Body of pancreas (tissue), 4 donors: ENCODE measurements around the gene CDKAL1.

Source experiments
- POLR2A ChIP-seq, 3 donors: fragments of 450-650 bp; IDR thresholded peaks; one replicate each; pipeline ENCODE4 v1.6.1; 2016; ENCODE audit warnings: antibody characterized with exemption in 3 of 3, mild to moderate bottlenecking in 2 of 3
- TF ChIP-seq, protein P1 (sequence below), 7 experiments: fragments of 450-650 bp in 4 of 7; fragments of 200-600 bp in 3 of 7; sonication (generic) in 3 of 7; IDR thresholded peaks; one replicate each; pipeline ENCODE4 v1.5.1; 2016 to 2019; ENCODE audit warnings: antibody characterized with exemption in 7 of 7

DNA sequence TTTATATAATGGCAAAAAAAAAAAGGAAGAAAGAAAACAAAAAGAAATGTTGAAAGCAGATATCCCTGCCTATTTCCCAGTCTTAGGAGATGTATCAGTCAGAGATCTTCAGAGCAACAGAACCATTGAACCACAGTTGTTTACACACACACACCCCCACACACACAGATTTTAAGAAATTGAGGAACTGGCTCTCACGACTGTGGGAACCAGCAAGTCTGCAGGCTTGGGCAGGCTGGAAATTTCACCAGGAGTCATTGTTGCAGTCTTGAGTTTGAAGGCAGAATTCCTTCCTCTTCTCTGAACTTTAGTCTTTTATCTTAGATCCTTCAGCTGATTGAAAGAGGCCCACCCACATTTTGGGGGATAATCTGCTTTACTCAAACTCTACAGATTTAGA lies 380.9 kb downstream of the CDKAL1 start:
- no peak for TF ChIP-seq POLR2A (IDR thresholded peaks at IDR 0.05)
- TF ChIP-seq, protein P1, sequence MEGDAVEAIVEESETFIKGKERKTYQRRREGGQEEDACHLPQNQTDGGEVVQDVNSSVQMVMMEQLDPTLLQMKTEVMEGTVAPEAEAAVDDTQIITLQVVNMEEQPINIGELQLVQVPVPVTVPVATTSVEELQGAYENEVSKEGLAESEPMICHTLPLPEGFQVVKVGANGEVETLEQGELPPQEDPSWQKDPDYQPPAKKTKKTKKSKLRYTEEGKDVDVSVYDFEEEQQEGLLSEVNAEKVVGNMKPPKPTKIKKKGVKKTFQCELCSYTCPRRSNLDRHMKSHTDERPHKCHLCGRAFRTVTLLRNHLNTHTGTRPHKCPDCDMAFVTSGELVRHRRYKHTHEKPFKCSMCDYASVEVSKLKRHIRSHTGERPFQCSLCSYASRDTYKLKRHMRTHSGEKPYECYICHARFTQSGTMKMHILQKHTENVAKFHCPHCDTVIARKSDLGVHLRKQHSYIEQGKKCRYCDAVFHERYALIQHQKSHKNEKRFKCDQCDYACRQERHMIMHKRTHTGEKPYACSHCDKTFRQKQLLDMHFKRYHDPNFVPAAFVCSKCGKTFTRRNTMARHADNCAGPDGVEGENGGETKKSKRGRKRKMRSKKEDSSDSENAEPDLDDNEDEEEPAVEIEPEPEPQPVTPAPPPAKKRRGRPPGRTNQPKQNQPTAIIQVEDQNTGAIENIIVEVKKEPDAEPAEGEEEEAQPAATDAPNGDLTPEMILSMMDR (IDR thresholded peaks at IDR 0.05): no peak
